HG03175 (cell line): ENCODE data around the gene RNF41.
"Not testable (repeated sequence)": the region's sequence is repeated elsewhere in the genome, so short reads cannot be mapped to it uniquely, and the experiment has no call there.

ENCODE experiments used
- ATAC-seq: cut with Tn5 transposase; IDR thresholded peaks from one replicate; pipeline ENCODE4 v1.9.1; 2021; ENCODE audit warnings: mild to moderate bottlenecking, moderate library complexity; ENCODE audit not compliant: unreplicated experiment

RNF41 gene

GRCh38 chr12:56213878-56214277, 7.8 kb downstream of the RNF41 start:
- no peak for ATAC-seq

GRCh38 chr12:56212361-56212760, 9.4 kb downstream of the RNF41 start:
- no peak for ATAC-seq

GRCh38 chr12:56208006-56208405, 13.7 kb downstream of the RNF41 start:
- ATAC-seq: no peak

- no peak for ATAC-seq
Observed at GRCh38 chr12:56206452-56207166, 15.1 kb downstream of the RNF41 start.

- ATAC-seq: no peak
Observed at GRCh38 chr12:56205445-56205844, 16.3 kb downstream of the RNF41 start.

GRCh38 chr12:56204275-56204674, 17.4 kb downstream of the RNF41 start:
- ATAC-seq: no peak

GRCh38 chr12:56202838-56203237, 18.9 kb downstream of the RNF41 start:
- no peak for ATAC-seq

GRCh38 chr12:56202366-56202765, 19.4 kb downstream of the RNF41 start:
- ATAC-seq: no peak

GRCh38 chr12:56198836-56199235, 22.9 kb downstream of the RNF41 start:
- ATAC-seq: no peak

GRCh38 chr12:56197921-56198635, 23.6 kb downstream of the RNF41 start:
- no peak for ATAC-seq

GRCh38 chr12:56196818-56197550, 24.7 kb downstream of the RNF41 start:
- ATAC-seq: not testable (repeated sequence)

- no peak for ATAC-seq
Observed at GRCh38 chr12:56193025-56193578, 28.6 kb downstream of the RNF41 start.

- ATAC-seq: no peak
Observed at GRCh38 chr12:56192582-56192981, 29.1 kb downstream of the RNF41 start.

GRCh38 chr12:56190695-56191155, 31.0 kb downstream of the RNF41 start:
- ATAC-seq: no peak

- ATAC-seq: peak; percentile 42
Observed at GRCh38 chr12:56189918-56190694, 31.6 kb downstream of the RNF41 start.

- peak; percentile 73 for ATAC-seq
Observed at GRCh38 chr12:56189099-56189917, 32.4 kb downstream of the RNF41 start, which contains the start of gene SMARCC2. TSS of gene SMARCC2 (minus strand) at chr12:56189483. CDS start at chr12:56189461, 22 bp downstream.

GRCh38 chr12:56188778-56189098, 33.0 kb downstream of the RNF41 start:
- ATAC-seq: no peak

- no peak for ATAC-seq
Observed at GRCh38 chr12:56188131-56188777, 33.5 kb downstream of the RNF41 start.

- ATAC-seq: no peak
Observed at GRCh38 chr12:56186957-56187356, 34.8 kb downstream of the RNF41 start.
